Fibroblast of pulmonary artery (primary cell): Measurements from ENCODE around the gene FBLN2.

Experiments used
- DNase-seq: peaks from one replicate; pipeline ENCODE4 v3.0.0-alpha.2; 2010; ENCODE audit warnings: low read depth
- H3K4me3 ChIP-seq: replicated peaks from 2 replicates; pipeline ENCODE4 v1.5.1; 2011; ENCODE audit warnings: low read depth, mild to moderate bottlenecking, control low read depth, low read length, moderate library complexity
- CTCF ChIP-seq: IDR thresholded peaks from 2 replicates; pipeline ENCODE4 v1.5.1; 2011; ENCODE audit warnings: mild to moderate bottlenecking, control low read depth, low read length, inconsistent platforms; ENCODE audit errors: missing control alignments

FBLN2 gene

GRCh38 chr3:13566769-13567310 lies 17.9 kb downstream of the FBLN2 start:
- H3K4me3 ChIP-seq, result no peak overlapping the region
- no peak for TF ChIP-seq CTCF
- no peak for DNase-seq

- TF ChIP-seq CTCF, result no peak
- no peak for DNase-seq
- no peak overlapping the region for H3K4me3 ChIP-seq
These were observed 19.0 kb downstream of the FBLN2 start for GRCh38 chr3:13567684-13568514.

GRCh38 chr3:13568515-13569028 lies 19.6 kb downstream of the FBLN2 start:
- no peak for DNase-seq
- TF ChIP-seq CTCF, result no peak
- no peak overlapping the region for H3K4me3 ChIP-seq

GRCh38 chr3:13569201-13569600 lies 20.3 kb downstream of the FBLN2 start:
- TF ChIP-seq CTCF, result no peak
- no peak overlapping the region for H3K4me3 ChIP-seq
- no peak for DNase-seq

GRCh38 chr3:13569641-13570390 lies 20.9 kb downstream of the FBLN2 start:
- no peak for TF ChIP-seq CTCF
- no peak overlapping the region for H3K4me3 ChIP-seq
- no peak for DNase-seq

- H3K4me3 ChIP-seq, result no peak overlapping the region
- no peak for TF ChIP-seq CTCF
These were observed 21.7 kb downstream of the FBLN2 start for GRCh38 chr3:13570391-13571194.

More at GRCh38 chr3:13570391-13571194, 21.7 kb downstream of the FBLN2 start:
- DNase-seq, result no peak
